GM23338 (cell line): ENCODE data around the gene HS6ST3. TPM values are rescaled to one million over a fixed set of nuclear protein-coding genes. Genes with fewer than 3 reads are reported as not detected.

Source experiments
- ATAC-seq: fragments of 200-7000 bp; cut with Tn5 transposase; 3 replicates; pipeline ENCODE4 v1.9.1; 2020
- DNase-seq: peaks from one replicate; pipeline ENCODE4 v3.0.0-alpha.2; 2015; ENCODE audit warnings: low spot score
- H2AFZ ChIP-seq: fragments of 200-600 bp; sonication (generic); 2 replicates; pipeline ENCODE4 v1.8.0; 2016; ENCODE audit warnings: antibody characterized with exemption, mild to moderate bottlenecking, moderate library complexity
- H3F3A ChIP-seq: fragments of 200-600 bp; sonication (generic); replicated peaks from 2 replicates; pipeline ENCODE4 v1.8.0; 2017; ENCODE audit warnings: antibody characterized with exemption, mixed run types, low read depth
- H3K27ac ChIP-seq: fragments of 200-600 bp; sonication (generic); 2 replicates; pipeline ENCODE4 v1.6.1; 2016; ENCODE audit warnings: low read depth
- H3K27me3 ChIP-seq: fragments of 200-600 bp; sonication (generic); 2 replicates; pipeline ENCODE4 v1.8.0; 2016; ENCODE audit warnings: mild to moderate bottlenecking, mixed run types, moderate library complexity; ENCODE audit not compliant: insufficient read depth
- H3K36me3 ChIP-seq: fragments of 200-600 bp; sonication (generic); 2 replicates; pipeline ENCODE4 v1.8.0; 2016; ENCODE audit warnings: mild to moderate bottlenecking; ENCODE audit not compliant: insufficient read depth
- H3K4me1 ChIP-seq: fragments of 200-600 bp; sonication (generic); 2 replicates; pipeline ENCODE4 v1.8.0; 2016; ENCODE audit warnings: mild to moderate bottlenecking, moderate library complexity; ENCODE audit not compliant: insufficient read depth
- H3K4me2 ChIP-seq: fragments of 200-600 bp; sonication (generic); 2 replicates; pipeline ENCODE4 v1.7.1; 2017; ENCODE audit warnings: mixed run types
- H3K4me3 ChIP-seq: fragments of 200-600 bp; sonication (generic); 2 replicates; pipeline ENCODE4 v1.6.1; 2016; ENCODE audit warnings: mixed run types
- H3K79me2 ChIP-seq: fragments of 200-600 bp; sonication (generic); replicated peaks from 2 replicates; pipeline ENCODE4 v1.8.0; 2017; ENCODE audit warnings: mild to moderate bottlenecking; ENCODE audit not compliant: insufficient read depth
- H3K9me2 ChIP-seq: fragments of 200-600 bp; sonication (generic); 2 replicates; pipeline ENCODE4 v1.8.0; 2017; ENCODE audit not compliant: insufficient read depth
- H4K20me1 ChIP-seq: fragments of 200-600 bp; sonication (generic); replicated peaks from 2 replicates; pipeline ENCODE4 v1.8.0; 2017; ENCODE audit warnings: mild to moderate bottlenecking; ENCODE audit not compliant: insufficient read depth
- H3K27ac Mint-ChIP-seq: 2 replicates; pipeline ENCODE4 v1.8.0; 2020; ENCODE audit warnings: inconsistent platforms, mild to moderate bottlenecking, moderate library complexity, mixed read lengths
- H3K27me3 Mint-ChIP-seq: 3 replicates; pipeline ENCODE4 v1.8.0; 2022; ENCODE audit warnings: low read depth, mild to moderate bottlenecking, moderate library complexity, mixed read lengths, inconsistent platforms; ENCODE audit not compliant: insufficient read depth, poor library complexity
- H3K36me3 Mint-ChIP-seq: 3 replicates; pipeline ENCODE4 v1.8.0; 2021; ENCODE audit warnings: low read depth, mild to moderate bottlenecking, inconsistent platforms, moderate library complexity, mixed read lengths
- H3K4me1 Mint-ChIP-seq: 3 replicates; pipeline ENCODE4 v1.8.0; 2020; ENCODE audit warnings: mild to moderate bottlenecking, inconsistent platforms, mixed read lengths
- H3K4me3 Mint-ChIP-seq: 3 replicates; pipeline ENCODE4 v1.8.0; 2021; ENCODE audit warnings: moderate library complexity, mild to moderate bottlenecking, inconsistent platforms, mixed read lengths
- H3K9me3 Mint-ChIP-seq: 3 replicates; pipeline ENCODE4 v1.8.0; 2020; ENCODE audit warnings: moderate library complexity, mild to moderate bottlenecking, inconsistent platforms, mixed read lengths
- CREB1 ChIP-seq: fragments of 250-450 bp; sonication (Bioruptor Pico); IDR thresholded peaks from 2 replicates; pipeline ENCODE4 v1.5.0; 2020; ENCODE audit warnings: low read depth, mild to moderate bottlenecking, moderate library complexity
- CTCF ChIP-seq, 2 experiments: fragments of 200-600 bp in 1 of 2; sonication (generic) in 1 of 2; conservative IDR thresholded peaks; 2 replicates each; pipeline versions ENCODE4 v1.5.1 to v1.6.1; 2016 to 2017; ENCODE audit warnings: antibody characterized with exemption in 2 of 2, low read depth in 2 of 2, mild to moderate bottlenecking in 2 of 2, moderate library complexity in 1 of 2
- ETS1 ChIP-seq: IDR thresholded peaks from 2 replicates; pipeline ENCODE4 v1.6.1; 2016; ENCODE audit warnings: antibody characterized with exemption
- EZH2phosphoT487 ChIP-seq: fragments of 200-600 bp; sonication (generic); IDR thresholded peaks from one replicate; pipeline ENCODE4 v1.8.1; 2018; ENCODE audit warnings: antibody characterized with exemption; ENCODE audit not compliant: unreplicated experiment
- JUNB ChIP-seq: IDR thresholded peaks from one replicate; pipeline ENCODE4 v1.6.1; 2016; ENCODE audit warnings: antibody characterized with exemption; ENCODE audit not compliant: unreplicated experiment
- NANOG ChIP-seq: IDR thresholded peaks from 2 replicates; pipeline ENCODE4 v1.6.1; 2016; ENCODE audit warnings: antibody characterized with exemption, borderline replicate concordance
- REST ChIP-seq: IDR thresholded peaks from one replicate; pipeline ENCODE4 v1.6.1; 2018; ENCODE audit warnings: antibody characterized with exemption; ENCODE audit not compliant: unreplicated experiment
- STAT1 ChIP-seq: IDR thresholded peaks from one replicate; pipeline ENCODE4 v1.6.1; 2016; ENCODE audit warnings: antibody characterized with exemption; ENCODE audit not compliant: unreplicated experiment
- ZNF331 ChIP-seq: fragments of 250-450 bp; sonication (Bioruptor Pico); IDR thresholded peaks from 2 replicates; pipeline ENCODE4 v1.5.0; 2020; ENCODE audit warnings: low read depth, mild to moderate bottlenecking, moderate library complexity
- ZNF462 ChIP-seq: fragments of 250-450 bp; sonication (Bioruptor Pico); IDR thresholded peaks from 2 replicates; pipeline ENCODE4 v1.5.0; 2020; ENCODE audit warnings: mild to moderate bottlenecking, moderate library complexity
- polyA plus RNA-seq: library from polyadenylated mRNA; unstranded; fragments of >200 nt; fragmentation: Nextera tagmentation; extraction: Ambion mirVana; gene quantifications from 2 replicates; pipeline ENCODE4 v1.2.1, GENCODE V29; 2016
- total RNA-seq: library from RNA; depleted of rRNA; stranded (reverse); fragments of >200 nt; shearing (Covaris generic); gene quantifications from 2 replicates; pipeline ENCODE4 v1.2.3, GENCODE V29; 2014

HS6ST3 gene
- total and polyA plus RNA-seq, 2 experiments from 2014 or later: 0.52 to 0.80 TPM

GRCh38 chr13:96824140-96824539 is 734.2 kb downstream of the HS6ST3 start (continued):
- TF ChIP-seq ZNF462 (CRISPR knock-in tag) (no peak), CTCF (conservative IDR thresholded peaks at IDR 0.05; ENCODE audit: low read depth in 2 of 2) (no peak), ZNF331 (no peak), STAT1 (no peak)

- Histone ChIP-seq H3K9me2 (no peaks in the 10 kb centered on the region), H3K27me3 (no peaks in the 10 kb centered on the region), H3K4me3 (no peak overlapping the region), H4K20me1 (no peaks in the 10 kb centered on the region), H3K36me3 (no peaks in the 10 kb centered on the region), H3K4me1 (no peaks in the 10 kb centered on the region), H3F3A (no peaks in the 10 kb centered on the region), H2AFZ (no peak overlapping the region), H3K27ac (no peak overlapping the region), H3K4me2 (no peak overlapping the region), H3K79me2 (no peaks in the 10 kb centered on the region)
- DNase-seq (no peak), ATAC-seq (no peak)
- Mint-ChIP-seq H3K36me3 (no peaks in the 10 kb centered on the region), H3K9me3 (no peaks in the 10 kb centered on the region; the same call in 2 of the 3 replicates), H3K27me3 (peaks cover 2% of the 10 kb centered on the region), H3K4me1 (no peaks in the 10 kb centered on the region), H3K27ac (no peak overlapping the region), H3K4me3 (no peak overlapping the region)
- TF ChIP-seq EZH2phosphoT487 (no peak), ETS1 (no peak), NANOG (no peak), CREB1 (no peak), JUNB (no peak), REST (no peak)
Measured at GRCh38 chr13:96825653-96826052, 735.7 kb downstream of the HS6ST3 start.
